Measurements from ENCODE around the gene SAMD9L. TPM values are rescaled to one million over a fixed set of nuclear protein-coding genes. Genes with fewer than 3 reads are reported as not detected.
"Not testable (repeated sequence)": the region's sequence is repeated elsewhere in the genome, so short reads cannot be mapped to it uniquely, and the experiment has no call there.

Gene SAMD9L
- total RNA-seq, 1 donor from 2014 or later: 28.4 TPM

GRCh38 chr7:93147363-93147762 lies 822 bp downstream of the SAMD9L start:
- peak; percentile 82 for ATAC-seq
- intact Hi-C loops (cut with DNase I): no loop called here
- peak; percentile 48 for DNase-seq (ENCODE audit: low spot score)

- DNase-seq (ENCODE audit: low spot score) (no peak), ATAC-seq (peak; percentile 32)
- intact Hi-C loops (cut with DNase I): no loop called here
Observed at GRCh38 chr7:93146472-93147141, 1.6 kb downstream of the SAMD9L start.

GRCh38 chr7:93146036-93146435 lies 2.1 kb downstream of the SAMD9L start:
- intact Hi-C loops (cut with DNase I): no loop called here
- DNase-seq (ENCODE audit: low spot score) (no peak), ATAC-seq (no peak)

- intact Hi-C loops (cut with DNase I): no loop called here
- DNase-seq (ENCODE audit: low spot score) (no peak), ATAC-seq (no peak)
Observed at GRCh38 chr7:93145354-93145753, 2.8 kb downstream of the SAMD9L start.

- DNase-seq (ENCODE audit: low spot score): no peak
- no peak for ATAC-seq
- intact Hi-C loops (cut with DNase I): no loop called here
Observed at GRCh38 chr7:93142127-93142526, 6.1 kb downstream of the SAMD9L start.

GRCh38 chr7:93140582-93141191 lies 7.5 kb downstream of the SAMD9L start:
- intact Hi-C loops (cut with DNase I): no loop called here
- no peak for ATAC-seq

GRCh38 chr7:93138576-93138975 lies 9.6 kb downstream of the SAMD9L start:
- ATAC-seq (no peak), DNase-seq (ENCODE audit: low spot score) (no peak)
- intact Hi-C loops (cut with DNase I): no loop called here

More at GRCh38 chr7:93140582-93141191, 7.5 kb downstream of the SAMD9L start:
- DNase-seq (ENCODE audit: low spot score): no peak

GRCh38 chr7:93133005-93133404 lies 15.2 kb downstream of the SAMD9L start:
- ATAC-seq (no peak), DNase-seq (ENCODE audit: low spot score) (no peak)
- intact Hi-C loops (cut with DNase I): no loop called here

GRCh38 chr7:93132216-93132615 lies 16.0 kb downstream of the SAMD9L start:
- DNase-seq (ENCODE audit: low spot score) (no peak), ATAC-seq (no peak)

GRCh38 chr7:93126954-93127353 lies 21.2 kb downstream of the SAMD9L start:
- ATAC-seq; intact Hi-C loops (cut with DNase I); DNase-seq (ENCODE audit: low spot score): not testable (repeated sequence)

More at GRCh38 chr7:93132216-93132615, 16.0 kb downstream of the SAMD9L start:
- intact Hi-C loops (cut with DNase I): no loop called here

GRCh38 chr7:93123532-93123931 lies 24.7 kb downstream of the SAMD9L start:
- DNase-seq (ENCODE audit: low spot score); intact Hi-C loops (cut with DNase I); ATAC-seq: not testable (repeated sequence)

GRCh38 chr7:93120592-93121549 lies 27.3 kb downstream of the SAMD9L start:
- no peak for ATAC-seq
- no peak for DNase-seq (ENCODE audit: low spot score)
- intact Hi-C loops (cut with DNase I): no loop called here

GRCh38 chr7:93119191-93119905 lies 28.8 kb downstream of the SAMD9L start:
- ATAC-seq (no peak), DNase-seq (ENCODE audit: low spot score) (no peak)
- intact Hi-C loops (cut with DNase I): no loop called here

GRCh38 chr7:93117852-93118530 lies 30.2 kb downstream of the SAMD9L start, which contains the start of gene SAMD9:
TSS of gene SAMD9 (minus strand) at chr7:93117979. CDS start at chr7:93106097, 11,882 bp downstream.
- DNase-seq (ENCODE audit: low spot score): no peak
- peak; percentile 97 for ATAC-seq
- intact Hi-C loops (cut with DNase I): no loop called here

GRCh38 chr7:93117327-93117726 lies 30.9 kb downstream of the SAMD9L start:
- ATAC-seq (peak; percentile 29), DNase-seq (ENCODE audit: low spot score) (no peak)
- intact Hi-C loops (cut with DNase I): no loop called here

- no peak for DNase-seq (ENCODE audit: low spot score)
- intact Hi-C loops (cut with DNase I): no loop called here
- no peak for ATAC-seq
Observed at GRCh38 chr7:93115796-93116195, 32.4 kb downstream of the SAMD9L start.

- ATAC-seq (no peak), DNase-seq (ENCODE audit: low spot score) (no peak)
- intact Hi-C loops (cut with DNase I): no loop called here
Observed at GRCh38 chr7:93108003-93108402, 40.2 kb downstream of the SAMD9L start.

GRCh38 chr7:93097388-93097787 lies 50.8 kb downstream of the SAMD9L start:
- intact Hi-C loops (cut with DNase I): no loop called here
- no peak for ATAC-seq
- no peak for DNase-seq (ENCODE audit: low spot score)

Data from sciatic nerve (tissue), 2 donors.